NCI-H1930 (cell line): ENCODE data around the gene NECTIN1.

ENCODE experiments used
- DNase-seq, 2 experiments: peaks; one replicate each; lab custom pipeline; 2025; lab: John Stamatoyannopoulos, UW

Gene NECTIN1

DNA sequence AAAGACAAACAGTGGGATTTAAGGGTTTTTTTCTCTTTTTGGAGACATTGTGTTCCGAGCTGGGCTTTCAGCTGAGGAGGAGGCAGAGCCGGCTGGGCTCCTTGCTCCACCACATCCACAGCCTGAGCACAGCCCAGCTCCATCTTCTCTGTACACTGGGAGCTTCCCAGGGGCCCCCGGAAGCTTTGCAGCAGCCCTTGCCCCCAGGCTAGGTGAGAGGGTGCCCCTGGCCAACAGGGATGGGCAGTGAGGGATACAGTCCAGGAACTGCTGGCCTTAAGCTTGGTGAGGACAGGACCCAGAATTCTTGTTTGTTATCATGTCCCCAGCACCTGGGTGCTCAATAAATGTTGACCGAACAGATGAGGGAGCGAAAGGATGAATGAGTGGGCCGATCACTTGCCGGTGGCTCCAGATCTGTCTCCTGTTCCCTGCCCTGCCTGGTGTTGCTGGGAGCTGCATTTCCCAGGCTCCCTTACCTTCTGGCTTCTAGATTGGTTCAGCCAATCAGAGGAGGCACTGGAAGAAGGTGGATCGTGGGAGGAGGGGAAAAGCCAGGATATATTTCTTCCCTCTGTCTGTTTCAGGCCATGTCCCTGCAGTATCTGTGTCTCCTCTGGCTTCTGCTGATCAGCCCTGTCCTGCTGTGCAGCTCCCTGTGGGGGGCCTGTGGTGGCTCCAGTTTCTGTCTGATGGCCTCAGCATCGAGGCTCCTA, 26.5 kb upstream of the NECTIN1 start:
- DNase-seq: no peak

DNA sequence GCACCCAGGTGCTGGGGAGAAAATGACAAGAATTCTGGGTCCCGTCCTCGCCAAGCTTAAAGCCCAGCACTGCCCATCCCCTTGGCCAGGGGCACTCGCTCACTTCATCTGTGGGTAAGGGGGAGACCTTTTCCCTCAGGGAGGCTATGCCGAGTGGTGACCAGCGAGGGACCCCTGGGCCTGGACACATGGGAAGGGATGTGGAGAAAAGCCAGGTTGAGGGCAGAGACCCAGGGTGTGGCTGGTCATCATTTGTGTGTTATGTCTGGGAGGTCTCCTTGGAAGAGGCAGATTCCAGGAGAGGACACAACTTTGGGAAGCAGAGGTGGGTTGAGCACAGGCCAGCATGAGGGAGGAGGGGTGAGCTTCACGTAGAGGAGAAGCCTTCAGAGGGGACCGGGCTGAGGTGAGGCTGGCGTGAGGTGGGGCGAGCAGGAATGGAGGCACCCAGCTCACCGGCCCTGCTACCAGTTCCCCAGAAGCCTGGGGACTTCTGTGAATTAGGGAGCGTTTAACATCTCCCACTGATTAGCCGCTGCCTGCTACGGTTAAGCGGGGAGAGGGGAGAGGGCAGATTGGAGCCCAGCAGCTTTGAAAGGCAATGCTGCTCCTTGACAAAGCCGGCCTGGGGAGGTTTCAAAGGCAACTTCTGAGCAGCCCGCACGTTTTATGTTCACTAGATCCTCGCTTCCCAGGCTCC, 25.8 kb upstream of the NECTIN1 start:
- no peak for DNase-seq

DNA sequence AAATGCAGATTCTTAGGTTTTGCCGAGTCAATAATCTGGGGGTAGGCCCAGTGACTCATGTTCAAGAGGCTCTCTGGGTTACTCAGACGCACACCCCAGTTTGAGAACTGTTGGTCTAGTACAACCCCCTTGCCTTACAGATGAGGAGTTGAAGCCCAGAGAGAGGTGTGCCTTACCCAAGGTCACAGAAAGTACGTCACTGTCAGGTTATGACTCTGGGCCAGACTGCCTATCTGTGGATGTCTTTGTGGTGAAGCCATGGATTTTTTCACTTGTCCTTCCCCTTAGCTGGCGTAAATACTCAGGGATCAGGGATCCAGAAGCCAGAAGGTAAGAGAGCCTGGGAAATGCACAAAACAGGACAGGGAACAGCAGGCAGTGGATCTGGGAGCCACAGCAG, 25.2 kb upstream of the NECTIN1 start:
- DNase-seq: no peak

DNA sequence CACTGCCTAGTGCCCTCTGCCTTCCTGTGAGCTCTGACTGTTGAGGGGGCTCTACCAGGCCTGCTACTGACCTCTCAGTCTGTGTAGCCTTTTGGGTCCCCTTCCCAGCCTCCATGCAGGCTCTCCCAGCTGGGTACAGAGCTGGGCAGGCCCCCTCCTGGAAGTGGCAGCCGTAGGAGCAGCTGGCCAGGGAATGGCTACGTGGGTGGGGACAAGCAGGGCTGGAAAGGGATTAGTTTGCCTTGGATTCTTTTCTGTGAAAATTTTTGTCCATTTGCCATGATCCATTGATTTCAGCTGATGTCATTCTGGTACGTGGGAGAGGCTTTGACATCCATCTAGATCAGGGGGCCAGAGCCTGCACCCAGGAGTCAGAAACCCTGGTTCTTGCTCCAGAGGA, 23.9 kb upstream of the NECTIN1 start:
- DNase-seq: no peak

DNA sequence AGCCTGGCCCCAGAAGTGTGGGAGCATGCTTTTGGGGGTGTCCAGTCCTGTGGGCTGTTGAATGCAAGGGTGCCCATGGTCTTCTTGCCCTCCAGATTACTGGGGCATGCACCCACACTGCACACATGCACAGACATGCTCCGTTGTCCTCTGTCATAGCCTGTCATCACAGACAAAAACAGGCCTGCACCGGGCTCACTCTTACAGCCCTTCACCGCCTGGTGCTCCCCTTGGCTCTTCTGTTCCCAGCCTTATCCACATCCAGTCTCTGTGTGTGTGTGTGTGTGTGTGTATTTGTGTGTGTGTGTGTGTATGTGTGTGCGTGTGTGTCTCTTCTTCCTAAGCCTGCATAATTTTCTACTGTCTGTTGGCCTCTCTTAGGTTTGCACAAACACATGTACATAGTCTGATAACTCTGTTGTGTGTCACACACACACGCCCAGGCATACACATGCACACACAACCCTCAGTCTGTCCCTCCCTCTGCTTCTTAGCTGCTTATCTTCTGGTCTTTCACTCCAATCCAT, 23.4 kb upstream of the NECTIN1 start:
- DNase-seq: no peak

DNA sequence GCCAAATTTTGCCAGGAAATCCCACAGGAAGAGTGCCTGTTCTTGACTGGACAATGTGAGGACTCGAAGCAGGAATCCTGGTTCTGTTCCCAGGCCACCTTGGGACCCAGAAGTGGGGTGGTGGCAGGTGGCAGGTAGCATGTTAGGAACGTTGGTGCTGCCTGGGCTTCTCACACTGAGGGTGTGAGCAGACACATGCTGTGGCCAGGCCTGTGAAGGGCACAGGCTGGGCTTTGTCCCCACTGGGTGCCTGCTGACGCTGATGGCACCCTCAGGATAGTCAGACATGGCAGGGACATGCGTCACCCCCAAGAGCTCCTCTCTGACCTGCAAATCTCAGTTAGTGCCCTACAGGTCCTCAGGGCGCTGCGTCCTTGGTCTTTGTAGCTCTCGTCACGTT, 21.1 kb upstream of the NECTIN1 start:
- DNase-seq: no peak

DNA sequence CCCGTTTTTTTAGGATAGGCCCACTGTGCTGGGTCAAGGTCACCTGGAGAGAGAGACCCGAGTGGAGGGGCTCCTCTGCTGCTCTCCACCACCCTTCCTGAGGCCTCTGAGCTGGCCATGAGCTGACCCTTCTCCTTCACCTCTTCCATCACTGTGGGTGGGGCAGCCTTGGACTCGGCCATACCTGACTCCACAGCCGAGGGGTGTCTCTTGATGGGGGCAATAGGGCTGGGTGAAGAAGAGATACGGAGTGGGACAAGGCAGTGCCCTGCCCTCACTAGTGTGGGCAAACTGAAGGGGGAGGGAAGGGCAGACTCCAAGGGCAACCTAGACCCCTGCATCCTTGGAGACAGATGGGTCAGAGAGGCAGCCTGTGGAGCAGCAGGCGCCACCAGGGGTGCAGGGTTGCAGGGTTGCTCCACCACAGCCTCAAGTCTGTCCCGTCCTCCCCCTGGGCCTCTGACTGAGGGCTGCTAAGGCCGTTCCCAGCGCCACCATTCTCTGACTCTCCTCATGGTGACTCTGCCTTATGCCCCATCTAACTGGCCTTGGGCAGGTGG, 20.1 kb upstream of the NECTIN1 start:
- no peak for DNase-seq

DNA sequence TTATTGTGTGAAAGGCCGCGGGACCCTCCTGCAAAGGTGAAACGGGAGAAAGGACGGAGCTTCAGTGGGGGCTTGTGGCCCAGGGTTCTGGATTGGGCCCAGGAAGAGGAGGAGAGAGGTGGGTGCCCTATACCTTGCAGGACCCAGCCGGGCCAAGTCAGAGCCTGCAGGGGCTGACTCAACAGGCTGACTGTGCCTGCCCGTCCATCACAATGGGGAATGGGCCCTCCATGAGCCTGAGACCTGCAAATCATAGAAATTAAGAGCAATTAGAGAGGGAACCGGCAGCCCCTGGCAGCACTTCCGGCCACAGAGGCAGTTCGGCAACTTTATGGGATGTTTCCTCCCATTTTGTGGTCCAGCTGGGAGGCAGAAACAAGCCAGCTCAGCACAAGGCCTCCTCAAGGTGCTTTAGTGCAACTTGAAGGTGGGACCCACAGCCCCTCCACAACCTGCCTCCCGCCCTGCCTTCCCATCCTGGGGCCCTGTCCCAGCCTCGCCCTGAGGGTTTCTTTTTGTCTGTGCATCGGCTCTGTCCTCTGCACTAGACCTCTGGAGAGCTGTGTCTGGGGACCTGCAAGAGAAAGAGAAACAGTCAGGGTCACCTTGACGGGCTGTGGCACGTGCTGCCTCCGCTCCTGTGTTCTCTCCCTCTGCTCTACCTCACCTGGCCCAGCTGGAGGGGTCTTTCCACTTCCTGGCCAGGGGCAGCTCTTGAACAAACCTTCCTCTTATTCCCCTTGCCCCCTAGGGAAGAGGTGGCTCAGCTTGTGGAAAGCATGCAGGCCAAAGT, 19.1 kb upstream of the NECTIN1 start:
- DNase-seq: no peak

DNA sequence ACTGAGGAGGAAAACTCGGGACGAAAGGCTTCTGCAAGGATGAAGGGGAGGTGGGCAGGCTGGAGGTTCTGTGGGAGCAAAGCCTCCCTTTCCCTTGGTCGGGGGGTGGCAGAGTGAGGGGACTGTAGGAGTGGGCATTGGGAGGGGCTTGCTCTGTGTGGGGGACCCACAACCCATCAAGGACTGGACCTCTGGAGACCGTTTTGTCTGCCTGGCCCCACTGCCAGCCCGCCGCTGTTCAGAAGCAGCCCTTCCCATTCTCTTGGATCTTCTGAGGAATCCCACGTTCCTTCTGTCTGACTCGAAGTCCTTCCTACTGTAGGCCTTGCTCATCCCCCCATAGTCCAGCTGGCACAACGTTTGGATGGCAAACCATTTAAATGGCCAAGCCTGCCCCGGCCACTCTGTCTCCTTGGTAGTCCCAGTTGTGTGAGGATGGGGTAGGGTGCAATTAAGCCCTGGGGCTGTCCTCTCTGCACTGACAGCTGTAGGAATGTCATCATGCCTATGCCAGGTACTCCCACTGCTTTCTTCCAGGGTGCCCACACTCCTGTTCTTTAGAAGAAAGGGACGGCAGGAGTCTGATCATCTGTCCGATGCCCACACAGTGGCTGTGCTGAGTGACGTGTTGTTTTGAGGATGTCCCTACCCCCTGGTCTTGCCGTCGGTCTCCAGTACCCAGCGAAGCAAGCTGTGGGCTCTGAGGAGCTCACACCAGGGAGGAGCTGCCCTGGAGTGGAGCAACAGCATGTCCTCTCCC, 17.0 kb upstream of the NECTIN1 start:
- DNase-seq: no peak

DNA sequence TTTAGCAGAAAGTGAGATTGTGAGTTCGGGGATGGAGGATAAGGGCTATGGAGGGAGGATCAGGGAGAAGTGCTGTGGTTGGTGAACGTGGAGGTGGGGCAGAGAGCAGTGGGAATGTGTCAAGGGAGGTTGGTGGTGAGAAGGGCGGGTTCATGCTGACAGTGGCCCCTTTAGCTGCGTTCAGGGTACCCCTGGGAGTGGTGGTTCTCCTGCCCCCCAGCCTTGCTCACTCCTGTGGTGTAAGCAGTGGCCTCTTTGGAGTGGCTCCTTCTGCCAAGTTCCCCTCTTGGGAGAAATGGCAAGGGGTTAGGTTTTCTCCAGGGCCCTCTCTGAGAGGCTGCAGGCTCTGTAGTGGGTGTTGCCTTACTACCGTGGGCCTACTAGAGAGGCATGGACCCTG, 16.1 kb upstream of the NECTIN1 start:
- DNase-seq: no peak

DNA sequence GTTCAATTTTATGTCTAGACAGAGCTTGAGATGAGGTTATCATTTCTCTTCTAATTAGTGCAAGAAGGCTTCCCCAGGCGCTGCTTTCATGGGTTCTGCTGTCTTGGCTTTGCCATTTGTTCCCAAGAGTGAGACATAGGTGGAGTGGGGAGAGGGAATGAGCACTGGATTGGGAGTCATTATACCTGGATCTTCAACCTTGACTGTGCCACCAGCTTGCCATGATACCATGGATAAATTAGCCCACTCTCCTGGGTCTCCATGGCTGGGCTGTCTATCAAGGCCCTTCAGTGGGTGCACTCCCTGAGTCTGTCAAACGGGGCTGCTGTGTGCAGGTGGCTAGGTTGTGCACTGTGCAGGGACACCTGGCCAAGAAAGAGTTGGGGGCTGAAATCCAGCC, 15.6 kb upstream of the NECTIN1 start:
- DNase-seq: no peak

DNA sequence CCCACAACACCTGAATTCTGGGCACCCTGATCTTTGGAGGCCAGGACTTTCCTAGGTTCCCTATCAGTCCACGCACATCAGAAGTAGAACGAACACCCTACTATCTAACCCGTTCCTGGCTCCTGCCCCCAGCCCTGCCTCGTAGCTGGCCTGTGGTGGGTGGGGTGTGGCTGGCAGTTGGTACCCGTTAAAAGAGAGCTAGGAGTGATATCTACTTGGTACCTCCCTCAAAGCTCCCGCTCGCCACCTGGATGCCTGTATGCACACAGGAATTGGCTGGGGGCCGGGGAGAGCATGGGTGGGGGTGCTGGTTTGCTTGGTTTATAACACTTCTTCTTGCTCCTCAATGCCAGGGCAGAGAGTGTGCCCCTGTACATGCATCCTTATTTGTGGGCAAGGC, 14.0 kb upstream of the NECTIN1 start:
- DNase-seq: no peak

DNA sequence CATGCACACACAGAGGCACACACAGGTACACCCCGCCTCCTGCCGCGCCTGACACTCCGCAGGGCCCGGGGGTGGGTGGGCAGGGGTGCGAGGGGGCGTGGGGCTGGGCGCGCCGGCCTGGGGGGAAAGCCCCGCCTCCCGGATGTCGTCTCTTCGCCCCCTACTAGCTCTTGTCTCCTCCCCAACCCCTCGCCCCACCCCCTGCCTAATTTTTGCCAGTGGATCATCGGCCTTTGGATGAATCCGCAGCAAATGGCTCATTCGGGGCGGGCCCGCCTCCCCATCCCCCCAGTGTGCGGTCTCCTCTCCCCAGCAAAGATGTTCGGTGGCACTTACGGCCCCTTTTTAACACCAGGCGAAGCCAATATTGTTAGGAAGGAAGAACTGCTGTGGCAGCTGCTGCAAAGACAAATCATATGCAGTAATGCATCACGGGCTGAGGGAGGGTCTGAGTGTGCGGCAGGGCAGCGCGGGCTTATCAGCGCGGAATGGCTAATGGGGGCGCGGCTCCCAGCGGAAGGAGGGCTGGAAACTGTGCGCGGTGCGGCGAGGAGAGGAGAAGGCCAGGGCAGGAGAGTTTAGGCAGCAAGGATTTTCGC, 13.4 kb upstream of the NECTIN1 start:
- peak in 1 of 2 experiments; percentile 29 for DNase-seq

DNA sequence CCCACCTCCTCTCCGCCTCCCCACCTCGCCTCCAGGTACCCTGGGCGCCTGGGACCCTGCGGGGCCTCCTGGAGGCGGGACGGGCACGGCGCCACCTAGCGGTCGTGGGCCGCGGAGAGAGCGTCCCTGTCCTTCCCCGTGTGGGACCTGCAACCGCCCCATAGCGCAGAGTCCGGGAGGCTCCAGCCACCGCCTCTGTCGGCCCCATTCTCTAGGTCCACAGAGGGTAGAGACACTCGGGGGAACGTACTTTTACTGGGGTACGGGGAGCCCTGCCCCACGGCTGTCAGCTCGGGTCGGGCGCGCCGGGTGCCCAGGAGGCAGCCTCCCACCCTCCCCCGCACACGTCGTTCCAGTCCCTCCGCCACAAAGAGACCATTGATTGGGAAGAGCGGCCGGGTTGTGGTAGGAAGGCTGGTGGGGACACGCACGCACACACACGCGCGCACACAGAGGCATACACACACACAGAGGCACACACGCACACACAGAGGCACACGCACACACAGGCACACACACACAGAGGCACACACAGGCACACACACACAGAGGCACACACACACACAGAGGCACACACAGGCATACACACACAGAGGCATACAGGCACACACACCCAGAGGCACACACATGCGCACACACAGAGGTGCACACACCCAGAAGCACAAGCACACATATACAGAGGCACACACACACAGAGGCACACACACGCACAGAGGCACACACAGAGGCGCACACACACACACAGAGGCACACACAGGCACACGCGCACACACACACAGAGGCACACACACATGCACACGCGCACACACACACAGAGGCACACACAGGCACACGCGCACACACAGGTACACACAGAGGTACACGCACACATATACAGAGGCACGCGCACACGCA, 12.6 kb upstream of the NECTIN1 start:
- peak in 1 of 2 experiments; percentile 27 for DNase-seq

DNA sequence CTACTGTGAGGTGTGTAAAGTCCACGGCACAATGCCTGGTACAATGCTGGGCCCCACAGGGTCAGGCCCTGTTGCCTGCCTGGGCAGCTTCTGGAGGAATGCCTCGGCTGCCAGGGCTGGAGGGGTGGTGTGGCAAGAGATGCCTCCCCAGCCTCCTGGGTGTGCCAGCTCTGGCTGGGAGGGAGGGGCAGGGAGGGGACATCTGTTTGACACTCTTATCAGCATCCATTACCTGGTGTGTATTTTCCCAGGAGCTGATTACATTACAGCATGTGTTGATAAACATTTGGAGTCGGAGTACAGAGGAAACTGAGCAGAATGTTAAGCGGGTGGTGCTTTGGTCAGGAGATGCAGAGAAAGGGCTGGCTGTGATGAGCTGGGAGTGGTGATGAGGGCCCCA, 11.0 kb upstream of the NECTIN1 start:
- DNase-seq: no peak

DNA sequence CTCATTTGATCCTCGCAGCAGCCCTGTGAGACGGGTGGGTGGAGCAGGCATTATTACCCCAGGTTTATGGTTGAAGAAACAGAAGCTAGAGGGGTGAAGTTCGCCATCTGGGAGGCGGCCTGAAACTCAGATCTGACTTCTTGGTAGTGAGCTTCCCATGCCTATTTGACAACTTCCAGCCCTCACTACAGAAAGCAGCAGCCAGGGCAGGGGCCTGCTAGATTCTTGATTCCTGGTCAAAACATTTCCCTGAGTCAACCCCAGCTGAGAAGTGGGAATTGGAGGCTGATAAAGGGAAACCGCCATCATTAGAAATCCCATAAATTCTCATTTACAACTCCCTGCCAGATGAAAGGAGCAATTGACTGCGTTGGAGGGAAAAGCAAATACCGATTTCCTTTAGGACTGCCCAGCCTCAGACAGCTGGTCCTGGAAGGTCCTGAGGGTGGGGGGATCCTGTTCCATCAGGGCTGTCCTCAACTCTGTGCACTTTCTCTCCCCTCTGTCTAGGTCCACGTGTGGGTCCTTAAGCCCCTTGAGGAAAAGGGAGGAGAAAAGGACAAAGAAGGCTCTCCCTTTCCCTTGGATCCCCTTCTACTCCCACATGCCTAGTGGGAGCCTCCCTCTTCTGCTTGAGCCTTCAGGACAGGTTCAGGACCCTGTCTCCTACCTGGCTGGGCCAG, 10.2 kb upstream of the NECTIN1 start:
- DNase-seq: no peak

DNA sequence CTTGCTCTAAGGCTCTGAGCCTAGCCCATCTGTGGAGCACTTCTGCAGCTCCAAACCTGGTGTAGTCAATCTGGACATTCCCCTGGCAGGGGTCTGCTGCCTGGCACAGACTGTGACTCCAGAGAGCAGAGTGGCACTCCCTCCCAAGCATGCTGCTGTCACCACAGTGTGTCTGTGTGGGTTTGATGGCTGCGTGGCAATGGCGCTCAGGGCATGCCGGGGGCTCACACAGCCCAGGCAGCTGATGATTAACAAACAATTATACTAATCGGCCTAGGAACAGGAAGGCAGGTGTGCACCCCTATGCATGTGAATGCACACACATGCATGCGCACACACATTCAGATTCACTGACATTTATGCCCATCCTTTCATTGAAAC, 9.0 kb upstream of the NECTIN1 start:
- no peak for DNase-seq

DNA sequence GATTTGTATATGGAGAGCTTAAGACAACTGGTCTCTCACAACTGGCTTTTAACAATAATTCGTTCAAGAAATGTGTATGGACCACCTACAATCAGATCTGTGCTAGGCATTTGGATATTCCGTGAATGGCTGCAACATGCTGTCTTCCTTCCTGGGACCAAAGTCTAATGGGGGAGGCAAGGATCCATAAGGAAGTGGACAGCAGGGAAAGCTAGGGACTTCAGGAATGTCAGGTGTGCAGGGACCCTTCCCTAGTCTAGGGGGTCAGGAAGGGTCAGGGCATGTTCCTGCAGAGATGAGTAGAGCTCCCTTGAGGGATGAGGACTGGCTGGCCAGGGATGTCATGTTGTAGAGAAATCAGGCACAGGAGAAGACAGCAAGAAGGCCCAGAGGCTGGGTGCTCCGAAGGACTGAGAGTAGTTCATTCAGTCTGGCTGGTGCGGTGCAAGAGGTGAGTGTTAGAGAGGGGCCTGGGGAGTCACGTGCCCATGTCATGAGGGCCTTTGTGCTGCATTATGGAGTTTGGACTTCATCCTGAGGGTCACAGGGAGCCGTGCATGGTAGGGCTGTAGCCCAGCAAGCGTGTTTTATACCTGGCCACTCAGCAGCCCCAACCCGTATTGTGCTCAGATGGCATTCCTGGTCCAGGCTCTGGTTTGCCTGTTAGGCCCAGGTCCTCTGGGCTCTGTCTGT, 8.5 kb upstream of the NECTIN1 start:
- no peak for DNase-seq

DNA sequence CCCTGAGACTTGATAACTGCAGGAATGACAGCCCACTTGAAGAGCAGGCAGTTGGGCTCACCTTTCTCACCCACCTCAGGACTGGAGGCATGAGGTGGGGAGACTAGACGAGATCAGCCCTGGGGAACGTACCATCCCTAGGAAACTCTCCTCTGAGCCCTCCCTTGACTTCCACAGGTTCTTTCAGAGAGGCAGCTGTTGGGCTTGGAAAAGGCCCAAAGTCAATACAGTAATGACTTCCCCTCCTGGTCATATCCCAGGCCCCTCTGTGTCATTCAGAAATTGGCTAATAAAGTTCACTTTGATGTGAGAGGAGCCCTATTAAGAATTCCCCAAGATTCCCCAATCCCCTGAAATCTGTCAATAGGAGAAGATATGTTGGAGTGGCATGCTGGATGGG, 5.8 kb upstream of the NECTIN1 start:
- DNase-seq: no peak
